ENCODE measurements around the gene SULF2.

The SULF2 gene

DNA sequence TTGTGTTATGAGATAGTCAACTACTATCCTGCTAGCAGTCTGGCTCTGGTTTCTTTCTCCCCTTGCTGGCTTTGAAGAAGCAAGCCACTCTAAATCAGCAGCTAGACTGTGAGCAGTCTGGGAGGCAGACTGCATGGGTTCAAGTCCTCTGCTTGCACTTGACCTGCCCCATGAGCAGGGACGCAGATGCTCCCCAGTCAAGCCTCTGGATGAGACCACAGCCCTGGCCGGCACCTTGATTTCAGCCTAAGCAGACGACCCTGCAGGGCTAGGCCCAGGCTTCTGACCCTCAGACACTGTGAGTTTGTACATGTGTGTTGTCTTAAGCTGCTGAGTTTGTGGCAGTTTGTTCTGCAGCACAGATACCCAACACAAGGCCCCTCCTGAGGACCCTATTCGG lies 105.8 kb downstream of the SULF2 start:
- Histone ChIP-seq H3K27me3 (ENCODE audit: control insufficient read depth, insufficient read depth, low read length) (no peaks in the 10 kb centered on the region), H3K4me1 (ENCODE audit: control insufficient read depth, insufficient read depth, low read length) (no peaks in the 10 kb centered on the region; the same call in none of the 2 replicates), H3K27ac (ENCODE audit: low read depth, low read length) (no peak overlapping the region), H3K9me3 (ENCODE audit: control insufficient read depth, insufficient read depth, low read depth, low read length) (no peaks in the 10 kb centered on the region), H3K36me3 (ENCODE audit: control insufficient read depth, insufficient read depth, low read length) (peaks cover 23% of the 10 kb centered on the region), H3K4me3 (ENCODE audit: low read depth, low read length) (no peak overlapping the region), H3K9ac (ENCODE audit: low read length) (no peak overlapping the region)

DNA sequence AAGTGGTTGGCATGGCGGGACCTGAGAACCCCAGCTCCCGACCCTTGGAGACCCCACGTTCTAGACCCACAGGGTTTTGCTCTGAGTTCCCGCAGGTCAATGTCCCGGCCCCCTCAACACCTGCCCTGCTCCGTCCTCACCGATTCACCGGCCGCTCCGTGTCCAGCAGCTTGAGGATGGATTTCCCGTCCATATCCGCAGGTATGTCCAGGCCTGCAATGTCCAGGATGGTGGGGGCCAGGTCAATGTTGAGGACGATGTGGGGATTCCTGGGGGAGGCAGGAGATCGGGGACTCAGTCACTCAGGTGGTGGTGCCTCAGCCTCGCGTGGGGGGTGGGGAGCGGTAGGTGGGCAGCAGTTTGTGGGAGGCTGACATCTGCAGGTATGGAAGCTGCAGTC lies 106.7 kb downstream of the SULF2 start:
- Histone ChIP-seq H3K27me3 (ENCODE audit: control insufficient read depth, insufficient read depth, low read length) (no peaks in the 10 kb centered on the region), H3K27ac (ENCODE audit: low read depth, low read length) (no peak overlapping the region), H3K4me3 (ENCODE audit: low read depth, low read length) (no peak overlapping the region), H3K9me3 (ENCODE audit: control insufficient read depth, insufficient read depth, low read depth, low read length) (no peaks in the 10 kb centered on the region), H3K36me3 (ENCODE audit: control insufficient read depth, insufficient read depth, low read length) (peaks cover 18% of the 10 kb centered on the region), H3K9ac (ENCODE audit: low read length) (no peak overlapping the region), H3K4me1 (ENCODE audit: control insufficient read depth, insufficient read depth, low read length) (no peaks in the 10 kb centered on the region; the same call in none of the 2 replicates)

DNA sequence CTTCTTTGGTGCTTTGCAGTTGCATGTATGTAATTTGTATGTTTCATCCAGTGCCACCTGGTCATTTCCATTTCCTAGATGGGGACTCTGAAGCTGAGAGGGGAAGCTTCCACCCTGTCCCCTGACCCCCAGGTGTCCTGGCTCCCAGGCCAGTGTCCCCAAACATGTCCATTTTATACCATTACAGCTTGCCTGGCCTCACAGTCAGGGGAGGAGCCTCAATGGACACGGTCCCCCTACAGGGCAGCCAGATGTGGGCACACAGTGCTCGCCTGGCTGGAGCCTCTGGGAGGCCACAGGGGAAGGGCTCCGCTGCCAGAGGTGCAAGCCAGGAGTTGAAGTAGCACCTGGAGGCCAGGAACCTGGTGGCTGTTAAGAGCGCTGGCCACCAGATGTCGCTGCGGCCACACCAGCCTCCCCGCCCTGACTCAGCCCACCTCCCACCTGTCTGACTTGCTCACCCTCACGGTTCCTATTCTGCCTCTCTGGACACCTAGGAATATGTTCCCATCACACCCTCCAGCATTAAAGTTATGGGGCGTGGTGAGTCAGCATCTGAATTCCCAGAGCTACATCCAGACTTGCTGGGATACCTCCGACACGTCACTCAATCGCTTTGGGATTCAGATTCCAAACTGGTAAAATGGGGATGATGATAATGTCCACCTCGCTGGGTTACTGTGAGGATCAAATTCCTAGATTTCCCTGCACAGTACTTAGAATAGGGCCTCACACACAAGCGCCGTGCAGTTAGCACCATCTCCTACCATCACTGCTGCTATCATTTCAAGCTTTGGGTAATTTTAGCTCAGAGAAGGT lies 107.4 kb downstream of the SULF2 start:
- H3K27me3 ChIP-seq (ENCODE audit: control insufficient read depth, insufficient read depth, low read length): no peaks in the 10 kb centered on the region

DNA sequence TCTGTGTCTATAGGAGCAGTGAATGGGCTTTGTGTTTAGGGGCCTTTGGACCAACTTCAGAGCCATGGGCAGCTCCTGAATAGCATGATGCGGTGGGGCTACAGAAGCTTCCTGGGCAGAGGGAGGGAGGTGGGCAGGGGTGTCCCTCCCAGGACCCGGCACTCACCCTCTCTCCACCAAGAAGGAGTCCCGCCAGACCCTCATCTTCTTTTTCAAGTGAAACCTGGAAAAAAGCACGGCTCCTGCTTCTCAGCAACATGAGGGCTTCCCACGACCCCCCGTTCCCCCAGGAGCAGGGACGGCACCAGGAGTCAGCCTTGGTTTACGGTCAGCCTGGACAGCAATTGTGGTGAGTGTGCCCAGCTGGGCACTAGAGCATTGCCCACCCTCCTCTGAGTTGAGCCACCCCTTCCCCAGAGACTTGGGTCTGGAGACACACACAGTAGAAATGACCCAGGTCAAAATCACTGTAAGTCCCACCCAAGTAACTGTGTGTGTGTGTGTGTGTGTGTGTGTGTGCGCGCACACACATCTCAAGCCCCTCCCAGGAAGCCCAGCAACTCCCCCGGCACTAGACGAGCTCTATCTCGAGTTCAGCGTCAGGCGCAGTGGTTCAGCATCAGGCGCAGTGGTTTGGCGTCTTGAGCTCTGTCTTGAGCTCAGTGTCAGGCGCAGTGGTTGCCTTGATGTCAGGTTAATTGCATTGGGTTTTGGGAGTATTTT lies 108.2 kb downstream of the SULF2 start:
- H3K4me1 ChIP-seq (ENCODE audit: control insufficient read depth, insufficient read depth, low read length): no peaks in the 10 kb centered on the region; the same call in none of the 2 replicates
- H3K27ac ChIP-seq (ENCODE audit: low read depth, low read length): no peak overlapping the region
- H3K9me3 ChIP-seq (ENCODE audit: control insufficient read depth, insufficient read depth, low read depth, low read length): no peaks in the 10 kb centered on the region
- H3K27me3 ChIP-seq (ENCODE audit: control insufficient read depth, insufficient read depth, low read length): no peaks in the 10 kb centered on the region
- H3K36me3 ChIP-seq (ENCODE audit: control insufficient read depth, insufficient read depth, low read length): peaks cover 19% of the 10 kb centered on the region; the same call in 1 of the 2 replicates
- H3K9ac ChIP-seq (ENCODE audit: low read length): no peak overlapping the region
- no peak overlapping the region for H3K4me3 ChIP-seq (ENCODE audit: low read depth, low read length)

More for the DNA sequence above, 107.4 kb downstream of the SULF2 start:
- Histone ChIP-seq H3K4me1 (ENCODE audit: control insufficient read depth, insufficient read depth, low read length) (no peaks in the 10 kb centered on the region; the same call in none of the 2 replicates), H3K9me3 (ENCODE audit: control insufficient read depth, insufficient read depth, low read depth, low read length) (no peaks in the 10 kb centered on the region), H3K36me3 (ENCODE audit: control insufficient read depth, insufficient read depth, low read length) (peaks cover 17% of the 10 kb centered on the region; the same call in 1 of the 2 replicates), H3K9ac (ENCODE audit: low read length) (no peak overlapping the region), H3K27ac (ENCODE audit: low read depth, low read length) (no peak overlapping the region), H3K4me3 (ENCODE audit: low read depth, low read length) (no peak overlapping the region)

DNA sequence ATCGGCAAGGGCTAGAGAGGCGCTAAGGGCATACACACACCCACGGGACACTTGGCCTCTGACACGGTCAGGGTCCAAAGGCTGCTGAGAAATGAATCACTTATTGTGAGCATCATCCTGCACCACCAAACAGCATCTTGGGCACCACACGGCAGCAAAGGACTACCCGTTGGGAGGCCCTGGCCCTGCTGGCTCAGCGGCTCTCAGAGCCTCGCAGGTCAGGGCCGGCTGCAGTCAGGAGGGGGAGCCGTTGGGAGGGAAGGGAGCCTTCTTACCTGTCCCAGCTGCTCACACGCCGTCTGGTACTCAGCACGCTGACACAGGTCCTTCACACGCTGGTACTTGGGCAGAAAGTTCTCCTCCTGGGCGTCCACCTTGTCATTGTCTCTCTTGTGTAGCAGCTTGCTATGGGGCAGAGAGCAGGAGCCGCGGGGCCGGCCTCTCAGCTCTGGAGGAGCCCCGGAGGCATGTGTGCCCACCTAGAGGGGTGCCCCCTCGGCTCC lies 109.0 kb downstream of the SULF2 start:
- no peak overlapping the region for H3K4me3 ChIP-seq (ENCODE audit: low read depth, low read length)
- H3K36me3 ChIP-seq (ENCODE audit: control insufficient read depth, insufficient read depth, low read length): peaks cover 16% of the 10 kb centered on the region; the same call in 1 of the 2 replicates
- no peaks in the 10 kb centered on the region for H3K9me3 ChIP-seq (ENCODE audit: control insufficient read depth, insufficient read depth, low read depth, low read length)
- H3K27ac ChIP-seq (ENCODE audit: low read depth, low read length): no peak overlapping the region
- no peaks in the 10 kb centered on the region; the same call in none of the 2 replicates for H3K4me1 ChIP-seq (ENCODE audit: control insufficient read depth, insufficient read depth, low read length)
- no peak overlapping the region for H3K9ac ChIP-seq (ENCODE audit: low read length)
- no peaks in the 10 kb centered on the region for H3K27me3 ChIP-seq (ENCODE audit: control insufficient read depth, insufficient read depth, low read length)

DNA sequence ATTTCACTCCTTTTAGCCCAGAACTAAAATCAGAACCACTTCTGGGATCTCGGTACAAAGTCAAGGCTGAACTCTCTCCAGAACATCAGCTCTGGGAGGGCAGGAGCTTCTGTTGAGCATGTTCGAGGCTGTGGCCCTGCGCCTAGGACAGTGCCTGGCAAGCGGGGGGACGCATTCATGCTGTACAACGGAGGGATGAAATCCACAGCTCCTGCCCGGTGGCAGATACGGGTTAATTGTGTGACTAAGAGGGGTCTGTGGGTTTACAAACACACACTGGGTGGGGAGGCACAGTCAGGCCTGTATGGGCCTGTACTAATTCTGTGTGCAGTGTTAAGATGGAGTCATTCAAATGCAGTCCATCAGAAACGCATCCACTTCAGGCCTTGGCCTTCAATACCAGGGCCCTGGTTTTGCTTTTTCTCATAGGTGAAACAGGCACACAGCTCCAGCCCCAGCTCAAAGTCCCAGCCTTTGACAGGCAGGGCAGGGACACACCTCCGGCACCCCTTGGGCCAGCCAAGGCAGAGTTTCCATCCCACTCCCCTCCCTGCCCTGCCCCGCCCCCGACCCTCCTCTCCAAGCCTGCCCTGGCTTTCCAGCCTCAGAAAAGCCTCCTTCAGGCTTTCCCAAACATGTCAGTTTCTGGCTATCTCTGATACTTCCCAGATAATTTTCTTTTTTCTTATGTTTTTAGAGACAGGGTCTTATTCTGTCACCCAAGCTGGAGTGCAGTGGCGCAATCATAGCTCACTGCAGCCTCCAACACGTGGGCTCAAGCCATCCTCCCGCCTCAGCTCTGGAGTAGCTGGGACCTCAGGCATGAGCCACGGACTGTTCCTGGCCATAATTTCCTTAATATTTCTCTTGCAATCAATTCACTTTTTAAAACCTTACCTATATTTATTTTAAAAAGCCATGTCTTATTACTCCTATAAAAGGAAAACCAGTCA lies 109.8 kb downstream of the SULF2 start:
- Histone ChIP-seq H3K27me3 (ENCODE audit: control insufficient read depth, insufficient read depth, low read length) (no peaks in the 10 kb centered on the region), H3K27ac (ENCODE audit: low read depth, low read length) (no peak overlapping the region), H3K4me3 (ENCODE audit: low read depth, low read length) (no peak overlapping the region), H3K4me1 (ENCODE audit: control insufficient read depth, insufficient read depth, low read length) (no peaks in the 10 kb centered on the region; the same call in none of the 2 replicates), H3K9me3 (ENCODE audit: control insufficient read depth, insufficient read depth, low read depth, low read length) (no peaks in the 10 kb centered on the region), H3K9ac (ENCODE audit: low read length) (no peak overlapping the region), H3K36me3 (ENCODE audit: control insufficient read depth, insufficient read depth, low read length) (peaks cover 11% of the 10 kb centered on the region; the same call in 1 of the 2 replicates)

DNA sequence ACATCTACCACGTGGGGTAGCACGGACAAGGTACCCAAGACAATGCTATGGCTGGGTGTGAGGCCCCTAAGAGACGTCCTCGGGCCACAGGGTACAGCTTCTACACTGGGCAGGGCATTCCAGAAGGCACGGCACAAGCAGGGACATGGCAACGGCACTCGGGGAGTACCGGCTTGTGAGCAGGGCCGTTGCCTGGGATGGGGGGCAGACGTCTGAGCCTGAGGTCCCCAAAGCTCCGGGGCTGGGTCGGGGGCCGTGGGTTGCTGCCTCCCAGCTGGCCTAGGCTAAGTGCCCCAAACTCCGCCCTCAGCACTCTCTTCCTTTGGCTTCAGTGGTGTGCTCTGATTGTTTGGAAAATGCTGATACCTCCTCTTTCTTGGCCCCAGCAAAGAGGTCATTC lies 110.6 kb downstream of the SULF2 start:
- Histone ChIP-seq H3K27ac (ENCODE audit: low read depth, low read length) (no peak overlapping the region), H3K27me3 (ENCODE audit: control insufficient read depth, insufficient read depth, low read length) (no peaks in the 10 kb centered on the region), H3K36me3 (ENCODE audit: control insufficient read depth, insufficient read depth, low read length) (peaks cover 11% of the 10 kb centered on the region; the same call in 1 of the 2 replicates), H3K9me3 (ENCODE audit: control insufficient read depth, insufficient read depth, low read depth, low read length) (no peaks in the 10 kb centered on the region), H3K9ac (ENCODE audit: low read length) (no peak overlapping the region), H3K4me3 (ENCODE audit: low read depth, low read length) (no peak overlapping the region), H3K4me1 (ENCODE audit: control insufficient read depth, insufficient read depth, low read length) (no peaks in the 10 kb centered on the region; the same call in none of the 2 replicates)

DNA sequence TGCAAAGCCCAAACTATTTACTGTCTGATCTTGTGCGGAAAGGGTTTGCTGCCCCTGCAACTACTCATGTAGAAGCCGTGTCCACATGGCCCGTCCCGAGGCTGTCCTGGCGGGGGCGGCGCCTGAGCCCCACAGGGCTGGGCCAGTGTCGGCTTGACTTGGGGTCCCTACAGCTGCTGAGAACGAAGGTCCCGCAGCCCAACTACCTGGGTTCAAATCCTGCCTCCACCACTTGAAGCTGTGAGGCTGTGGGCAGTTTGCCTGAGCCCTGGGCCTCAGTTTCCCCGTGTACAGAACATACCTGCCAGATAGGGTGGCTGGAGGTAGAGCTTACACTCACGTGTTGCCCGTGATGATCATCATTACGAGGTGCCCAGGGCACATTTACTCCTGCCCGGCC lies 111.1 kb downstream of the SULF2 start:
- Histone ChIP-seq H3K36me3 (ENCODE audit: control insufficient read depth, insufficient read depth, low read length) (peaks cover 7% of the 10 kb centered on the region; the same call in 1 of the 2 replicates), H3K4me3 (ENCODE audit: low read depth, low read length) (no peak overlapping the region), H3K9ac (ENCODE audit: low read length) (no peak overlapping the region), H3K9me3 (ENCODE audit: control insufficient read depth, insufficient read depth, low read depth, low read length) (no peaks in the 10 kb centered on the region), H3K4me1 (ENCODE audit: control insufficient read depth, insufficient read depth, low read length) (no peaks in the 10 kb centered on the region; the same call in none of the 2 replicates), H3K27ac (ENCODE audit: low read depth, low read length) (no peak overlapping the region), H3K27me3 (ENCODE audit: control insufficient read depth, insufficient read depth, low read length) (no peaks in the 10 kb centered on the region)

DNA sequence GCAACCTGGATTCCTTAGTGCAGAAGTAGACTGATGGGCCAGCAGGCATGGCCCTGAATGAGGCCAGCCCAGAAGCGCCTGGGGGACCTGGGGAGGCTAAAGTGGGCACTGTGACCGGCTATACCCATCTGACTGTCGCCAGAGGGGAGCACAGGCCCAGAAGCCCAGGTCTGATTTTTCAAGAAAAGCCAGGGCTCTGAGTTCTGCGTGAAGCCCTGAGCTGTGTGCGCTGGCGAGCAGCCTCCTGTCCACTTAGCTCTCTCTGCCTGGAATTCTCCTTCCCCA lies 111.7 kb downstream of the SULF2 start:
- H3K27me3 ChIP-seq (ENCODE audit: control insufficient read depth, insufficient read depth, low read length): no peaks in the 10 kb centered on the region
- no peaks in the 10 kb centered on the region for H3K9me3 ChIP-seq (ENCODE audit: control insufficient read depth, insufficient read depth, low read depth, low read length)
- H3K9ac ChIP-seq (ENCODE audit: low read length): no peak overlapping the region
- no peaks in the 10 kb centered on the region; the same call in none of the 2 replicates for H3K4me1 ChIP-seq (ENCODE audit: control insufficient read depth, insufficient read depth, low read length)
- H3K36me3 ChIP-seq (ENCODE audit: control insufficient read depth, insufficient read depth, low read length): peaks cover 7% of the 10 kb centered on the region; the same call in 1 of the 2 replicates
- no peak overlapping the region for H3K4me3 ChIP-seq (ENCODE audit: low read depth, low read length)
- no peak overlapping the region for H3K27ac ChIP-seq (ENCODE audit: low read depth, low read length)

DNA sequence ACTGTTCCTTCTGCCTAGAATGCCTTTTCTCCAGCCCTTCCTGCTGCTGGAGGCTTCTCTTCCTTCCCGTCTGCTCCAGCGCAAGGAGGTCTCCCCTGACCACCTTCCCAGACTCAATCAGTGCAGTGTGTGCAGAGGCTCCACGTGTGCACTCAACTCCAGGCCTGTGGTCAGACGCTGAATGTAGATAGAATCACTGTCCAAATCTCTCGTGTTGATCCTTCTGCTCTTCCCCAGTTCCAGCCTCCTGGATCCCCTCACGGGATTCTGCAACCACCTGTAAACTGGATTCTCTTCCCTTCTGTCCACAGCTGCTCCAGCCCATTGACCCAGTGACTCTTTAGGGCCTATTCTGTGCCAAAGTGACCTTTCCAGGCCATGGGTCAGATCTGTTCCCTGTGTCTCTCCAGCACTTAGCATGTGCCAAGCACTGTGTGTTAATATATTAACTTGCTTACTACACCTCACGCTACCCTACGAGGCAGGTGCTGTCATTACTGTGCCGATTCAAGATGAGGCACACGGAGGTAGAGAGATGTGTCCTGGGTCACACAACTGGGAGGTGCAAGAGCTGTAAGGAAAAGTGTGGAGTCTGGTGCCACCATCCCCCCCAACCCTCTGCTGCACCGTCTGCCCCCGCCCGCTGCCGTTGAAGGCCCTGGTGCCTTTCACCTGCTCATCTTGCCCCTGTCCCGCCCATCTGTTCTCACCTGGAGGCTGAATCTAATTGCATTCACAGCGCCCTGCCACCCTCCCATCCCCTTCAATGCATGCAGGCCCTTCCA lies 112.2 kb downstream of the SULF2 start:
- H3K27ac ChIP-seq (ENCODE audit: low read depth, low read length): no peak overlapping the region

More for the DNA sequence above, 112.2 kb downstream of the SULF2 start:
- no peaks in the 10 kb centered on the region for H3K9me3 ChIP-seq (ENCODE audit: control insufficient read depth, insufficient read depth, low read depth, low read length)
- no peak overlapping the region for H3K9ac ChIP-seq (ENCODE audit: low read length)
- peaks cover 7% of the 10 kb centered on the region; the same call in 1 of the 2 replicates for H3K36me3 ChIP-seq (ENCODE audit: control insufficient read depth, insufficient read depth, low read length)
- H3K4me3 ChIP-seq (ENCODE audit: low read depth, low read length): no peak overlapping the region
- no peaks in the 10 kb centered on the region; the same call in none of the 2 replicates for H3K4me1 ChIP-seq (ENCODE audit: control insufficient read depth, insufficient read depth, low read length)
- no peaks in the 10 kb centered on the region for H3K27me3 ChIP-seq (ENCODE audit: control insufficient read depth, insufficient read depth, low read length)
